K562 (cell line): Measurements from ENCODE around the gene ZDHHC24. TPM values are rescaled to one million over a fixed set of nuclear protein-coding genes. Genes with fewer than 3 reads are reported as not detected.
A peak's percentile ranks its signal among the peaks of the same experiment; 100 is the strongest.

ENCODE experiments used
- BCL6 ChIP-seq: fragments of 250-450 bp; sonication (Bioruptor Pico); IDR thresholded peaks from 2 replicates; pipeline ENCODE4 v1.4.0; 2020
- E2F1 ChIP-seq: sonication (generic); formaldehyde crosslinking; IDR thresholded peaks from 2 replicates; pipeline ENCODE4 v1.8.1; 2023; ENCODE audit warnings: mild to moderate bottlenecking, missing genetic modification reagents, moderate library complexity
- EGR1 ChIP-seq: fragments of 450-650 bp; conservative IDR thresholded peaks from 2 replicates; pipeline ENCODE4 v1.6.1; 2017; ENCODE audit warnings: mild to moderate bottlenecking
- ETS2 ChIP-seq: IDR thresholded peaks from 2 replicates; pipeline ENCODE4 v1.6.1; 2016; ENCODE audit warnings: borderline replicate concordance, missing genetic modification characterization, mild to moderate bottlenecking, moderate library complexity, missing compliant biosample characterization; ENCODE audit not compliant: poor library complexity, severe bottlenecking
- GTF2A2 ChIP-seq: IDR thresholded peaks from 2 replicates; pipeline ENCODE4 v1.6.1; 2016; ENCODE audit warnings: mild to moderate bottlenecking, missing genetic modification characterization, missing compliant biosample characterization
- HEY1 ChIP-seq: fragments of 250-450 bp; sonication (Bioruptor Pico); IDR thresholded peaks from 2 replicates; pipeline ENCODE4 v1.5.0; 2020; ENCODE audit warnings: mild to moderate bottlenecking, moderate library complexity, borderline replicate concordance
- HIVEP1 ChIP-seq: fragments of 250-450 bp; sonication (Bioruptor Pico); IDR thresholded peaks from 2 replicates; pipeline ENCODE4 v1.4.0; 2020; ENCODE audit warnings: mild to moderate bottlenecking
- HMBOX1 ChIP-seq: sonication (generic); IDR thresholded peaks from 2 replicates; pipeline ENCODE4 v1.6.1; 2016
- KAT8 ChIP-seq: fragments of 450-650 bp; IDR thresholded peaks from 2 replicates; pipeline ENCODE4 v1.6.1; 2016; ENCODE audit warnings: low read depth, mild to moderate bottlenecking
- LEF1 ChIP-seq: fragments of 450-650 bp; IDR thresholded peaks from 2 replicates; pipeline ENCODE4 v1.6.1; 2016; ENCODE audit warnings: mild to moderate bottlenecking
- MAFF ChIP-seq: IDR thresholded peaks from 2 replicates; pipeline ENCODE4 v1.6.1; 2012; ENCODE audit warnings: low read length, improper control_type of control experiment
- NONO ChIP-seq, 2 experiments: fragments of 200-400 bp in 1 of 2; fragments of 450-650 bp in 1 of 2; formaldehyde crosslinking in 1 of 2; IDR thresholded peaks; 2 replicates each; pipeline ENCODE4 v1.6.1; 2017; ENCODE audit warnings: low read depth in 2 of 2, mild to moderate bottlenecking in 2 of 2, moderate library complexity in 2 of 2, low read length in 1 of 2
- RB1 ChIP-seq: fragments of 450-650 bp; IDR thresholded peaks from 2 replicates; pipeline ENCODE4 v1.6.1; 2017; ENCODE audit warnings: low read depth, mild to moderate bottlenecking
- SMAD1 ChIP-seq: fragments of 150-350 bp; IDR thresholded peaks from 2 replicates; pipeline ENCODE4 v1.6.1; 2014; ENCODE audit warnings: low read length, low read depth; ENCODE audit not compliant: partially characterized antibody
- SMARCA5 ChIP-seq: fragments of 450-650 bp; IDR thresholded peaks from 2 replicates; pipeline ENCODE4 v1.6.1; 2016
- ZBTB8A ChIP-seq: fragments of 450-650 bp; IDR thresholded peaks from 2 replicates; pipeline ENCODE4 v1.6.1; 2018; ENCODE audit warnings: mild to moderate bottlenecking, moderate library complexity; ENCODE audit not compliant: partially characterized antibody
- ZNF124 ChIP-seq: sonication (generic); formaldehyde crosslinking; IDR thresholded peaks from 2 replicates; pipeline ENCODE4 v1.8.1; 2022; ENCODE audit warnings: missing genetic modification reagents
- ZNF3 ChIP-seq: fragments of 250-450 bp; sonication (Bioruptor Pico); IDR thresholded peaks from 2 replicates; pipeline ENCODE4 v1.5.0; 2021; ENCODE audit warnings: mild to moderate bottlenecking, moderate library complexity
- ZNF449 ChIP-seq: fragments of 250-450 bp; sonication (Bioruptor Pico); IDR thresholded peaks from 2 replicates; pipeline ENCODE4 v1.8.0; 2022; ENCODE audit warnings: moderate library complexity, mild to moderate bottlenecking, inconsistent platforms
- ZNF785 ChIP-seq: fragments of 250-450 bp; sonication (Bioruptor Pico); IDR thresholded peaks from 2 replicates; pipeline ENCODE4 v1.4.0; 2020; ENCODE audit warnings: mild to moderate bottlenecking
- polyA plus RNA-seq, 8 experiments: library from polyadenylated mRNA; depleted of rRNA in 4 of 8; stranded (reverse) in 5 of 8; unstranded in 3 of 8; fragments of >200 nt; fragmentation: Nextera tagmentation in 2 of 8; fragmentation: Illumina TruSeq in 1 of 8; extraction: Ambion mirVana in 2 of 8; extraction: Trizol in 1 of 8; gene quantifications; 2 replicates each; pipeline versions ENCODE4 v1.2.1 to v1.2.3, GENCODE V29; 2011 to 2014; ENCODE audit warnings: inconsistent platforms in 1 of 8, missing spikeins in 1 of 8
- total RNA-seq, 7 experiments: library from RNA; depleted of rRNA in 6 of 7; stranded (reverse); fragments of >200 nt in 6 of 7; fragmentation: Illumina TruSeq in 2 of 7; extraction: Trizol in 2 of 7; gene quantifications; 2 replicates each; pipeline versions ENCODE4 v1.2.1 to v1.2.3, GENCODE V29; 2011 to 2021; ENCODE audit warnings: low replicate concordance in 1 of 7
- TF ChIP-seq, protein P1 (sequence below): sonication (generic); formaldehyde crosslinking; IDR thresholded peaks from 2 replicates; pipeline ENCODE4 v1.8.1; 2023; ENCODE audit warnings: mild to moderate bottlenecking, missing genetic modification reagents
- TF ChIP-seq, protein P2 (sequence below): fragments of 250-450 bp; sonication (Bioruptor Pico); IDR thresholded peaks from 2 replicates; pipeline ENCODE4 v1.5.0; 2020; ENCODE audit warnings: mild to moderate bottlenecking, borderline replicate concordance

Gene ZDHHC24
- total and polyA plus RNA-seq, 9 of the 15 experiments (the other 6 are each of a cell fraction or from before 2014, with no cell fraction given): 0.45 to 11.2 (median 2.7) TPM

GRCh38 chr11:66592457-66593302 is 46.8 kb upstream of the ZDHHC24 start, which contains the start of the genes CCDC87 and CCS (continued):
- TF ChIP-seq RB1 (peak; percentile 81), HEY1 (CRISPR knock-in tag) (no peak), LEF1 (no peak), GTF2A2 (tag) (no peak), ZBTB8A (no peak), KAT8 (no peak), EGR1 (no peak), ZNF124 (CRISPR knock-in tag) (no peak), ETS2 (tag) (no peak), ZNF785 (no peak), ZNF3 (CRISPR knock-in tag) (no peak), NONO (IDR thresholded peaks at IDR 0.05; ENCODE audit: low read depth in 2 of 2, low read length in 1 of 2) (no peak), E2F1 (CRISPR knock-in tag) (no peak), ZNF449 (no peak), BCL6 (CRISPR knock-in tag) (no peak), SMARCA5 (no peak), HMBOX1 (no peak), MAFF (no peak), SMAD1 (no peak), HIVEP1 (CRISPR knock-in tag) (no peak)
- TF ChIP-seq, protein P1, sequence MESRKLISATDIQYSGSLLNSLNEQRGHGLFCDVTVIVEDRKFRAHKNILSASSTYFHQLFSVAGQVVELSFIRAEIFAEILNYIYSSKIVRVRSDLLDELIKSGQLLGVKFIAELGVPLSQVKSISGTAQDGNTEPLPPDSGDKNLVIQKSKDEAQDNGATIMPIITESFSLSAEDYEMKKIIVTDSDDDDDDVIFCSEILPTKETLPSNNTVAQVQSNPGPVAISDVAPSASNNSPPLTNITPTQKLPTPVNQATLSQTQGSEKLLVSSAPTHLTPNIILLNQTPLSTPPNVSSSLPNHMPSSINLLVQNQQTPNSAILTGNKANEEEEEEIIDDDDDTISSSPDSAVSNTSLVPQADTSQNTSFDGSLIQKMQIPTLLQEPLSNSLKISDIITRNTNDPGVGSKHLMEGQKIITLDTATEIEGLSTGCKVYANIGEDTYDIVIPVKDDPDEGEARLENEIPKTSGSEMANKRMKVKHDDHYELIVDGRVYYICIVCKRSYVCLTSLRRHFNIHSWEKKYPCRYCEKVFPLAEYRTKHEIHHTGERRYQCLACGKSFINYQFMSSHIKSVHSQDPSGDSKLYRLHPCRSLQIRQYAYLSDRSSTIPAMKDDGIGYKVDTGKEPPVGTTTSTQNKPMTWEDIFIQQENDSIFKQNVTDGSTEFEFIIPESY (CRISPR knock-in tag): peak; percentile 80
- TF ChIP-seq, protein P2, sequence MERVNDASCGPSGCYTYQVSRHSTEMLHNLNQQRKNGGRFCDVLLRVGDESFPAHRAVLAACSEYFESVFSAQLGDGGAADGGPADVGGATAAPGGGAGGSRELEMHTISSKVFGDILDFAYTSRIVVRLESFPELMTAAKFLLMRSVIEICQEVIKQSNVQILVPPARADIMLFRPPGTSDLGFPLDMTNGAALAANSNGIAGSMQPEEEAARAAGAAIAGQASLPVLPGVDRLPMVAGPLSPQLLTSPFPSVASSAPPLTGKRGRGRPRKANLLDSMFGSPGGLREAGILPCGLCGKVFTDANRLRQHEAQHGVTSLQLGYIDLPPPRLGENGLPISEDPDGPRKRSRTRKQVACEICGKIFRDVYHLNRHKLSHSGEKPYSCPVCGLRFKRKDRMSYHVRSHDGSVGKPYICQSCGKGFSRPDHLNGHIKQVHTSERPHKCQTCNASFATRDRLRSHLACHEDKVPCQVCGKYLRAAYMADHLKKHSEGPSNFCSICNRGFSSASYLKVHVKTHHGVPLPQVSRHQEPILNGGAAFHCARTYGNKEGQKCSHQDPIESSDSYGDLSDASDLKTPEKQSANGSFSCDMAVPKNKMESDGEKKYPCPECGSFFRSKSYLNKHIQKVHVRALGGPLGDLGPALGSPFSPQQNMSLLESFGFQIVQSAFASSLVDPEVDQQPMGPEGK (CRISPR knock-in tag): no peak
